Stimulated activated CD4-positive, alpha-beta T cell treated with anti-CD3 and anti-CD28 coated beads, Interleukin-2, amount 100 ng/mL, for 4 hours (primary cell): Measurements from ENCODE around the gene FADS1.

ENCODE experiments used
- DNase-seq: peaks from one replicate; pipeline ENCODE4 v3.0.0-alpha.2; 2020; ENCODE audit warnings: low read depth

The FADS1 gene

GRCh38 chr11:61826930-61827570, 10.2 kb upstream of the FADS1 start:
- no peak for DNase-seq

DNA sequence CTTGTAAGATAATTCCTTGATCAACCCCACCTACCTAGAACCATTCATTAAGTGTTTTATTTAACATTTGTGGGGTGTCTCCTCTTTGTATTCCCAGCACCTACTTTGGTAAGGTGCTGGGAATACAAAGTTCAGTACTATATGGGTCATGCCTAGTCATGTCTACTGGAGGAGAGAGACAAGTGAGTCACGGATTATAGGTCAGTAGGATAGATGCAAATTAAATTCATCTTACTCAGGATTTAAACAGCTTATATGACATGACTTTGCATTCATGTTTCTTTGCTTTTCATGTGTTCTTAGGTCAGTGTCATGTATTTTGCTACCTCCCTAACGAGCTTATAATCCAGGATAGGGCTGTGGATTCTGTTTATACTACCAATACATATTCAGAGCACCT, 3.4 kb upstream of the FADS1 start:
- no peak for DNase-seq

GRCh38 chr11:61817471-61818202, 834 bp upstream of the FADS1 start:
- no peak for DNase-seq

- DNase-seq: peak; percentile 44
Measured at GRCh38 chr11:61815790-61816735, 740 bp downstream of the FADS1 start.

- no peak for DNase-seq
Measured at GRCh38 chr11:61814958-61815789, 1.6 kb downstream of the FADS1 start.

GRCh38 chr11:61814247-61814957, 2.4 kb downstream of the FADS1 start:
- DNase-seq: no peak

- DNase-seq: no peak
Measured at GRCh38 chr11:61812736-61813411, 3.9 kb downstream of the FADS1 start.

DNA sequence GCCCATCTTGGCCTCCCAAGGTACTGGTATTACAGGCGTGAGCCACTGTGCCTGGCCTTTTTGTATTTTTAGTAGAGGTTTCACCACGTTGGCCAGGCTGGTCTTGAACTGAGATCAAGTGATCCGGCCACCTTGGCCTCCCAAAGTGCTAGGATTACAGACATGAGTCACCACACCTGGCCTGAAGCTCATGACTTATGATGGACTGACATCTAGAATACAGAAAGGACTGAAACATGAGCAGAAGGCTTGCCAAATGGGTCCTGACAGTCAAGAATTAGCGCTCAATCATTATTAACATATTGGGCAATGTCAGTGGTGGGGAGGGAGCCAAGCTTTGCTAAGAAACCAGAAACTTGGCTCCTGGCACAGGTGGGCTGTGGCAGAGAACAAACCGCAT, 5.0 kb downstream of the FADS1 start:
- DNase-seq: no peak

DNA sequence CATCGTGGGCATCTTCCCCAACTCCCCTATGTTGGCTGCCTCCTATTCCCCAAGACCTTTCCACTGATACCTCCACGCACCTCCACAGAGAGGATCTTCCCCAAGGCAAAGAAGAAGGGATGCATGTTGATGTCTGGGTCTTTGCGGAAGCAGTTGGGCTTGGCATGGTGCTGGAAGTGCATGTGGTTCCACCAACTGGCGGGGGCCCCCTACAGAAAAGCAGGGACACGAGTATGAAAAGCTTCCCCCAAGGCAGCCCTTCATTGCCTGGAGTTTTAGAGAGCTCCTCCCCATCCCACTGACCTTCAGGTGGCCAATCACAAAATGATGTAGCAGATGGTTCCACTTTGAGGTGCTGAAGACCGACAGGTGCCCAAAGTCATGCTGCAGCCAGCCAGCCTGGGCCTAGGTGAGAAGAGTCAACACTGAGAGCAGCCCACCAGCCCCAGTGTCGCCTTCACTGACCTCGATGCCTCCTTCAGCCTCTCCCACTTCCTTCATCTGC, 6.1 kb downstream of the FADS1 start:
- DNase-seq: no peak

DNA sequence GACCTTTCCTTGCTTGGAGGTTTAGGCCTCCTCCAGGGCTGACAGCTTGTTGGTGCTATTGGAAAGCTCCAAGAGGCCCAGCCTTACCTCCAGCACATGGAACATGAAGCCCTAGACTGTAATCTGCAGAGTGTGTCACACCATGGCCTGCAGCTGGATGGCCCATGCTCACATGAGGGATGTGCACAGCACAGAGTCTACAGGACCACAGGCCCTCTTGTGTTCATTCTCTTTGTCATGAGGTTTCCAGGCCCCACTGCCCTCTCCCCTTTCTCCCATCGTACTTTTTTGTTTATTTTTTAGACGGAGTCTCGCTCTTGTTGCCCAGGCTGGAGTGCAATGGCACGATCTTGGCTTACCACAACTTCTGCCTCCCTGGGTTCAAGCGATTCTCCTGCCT, 10.0 kb downstream of the FADS1 start:
- no peak for DNase-seq

- no peak for DNase-seq
Measured at GRCh38 chr11:61805146-61805545, 11.7 kb downstream of the FADS1 start.

GRCh38 chr11:61803889-61804647, 12.7 kb downstream of the FADS1 start:
- DNase-seq: no peak

DNA sequence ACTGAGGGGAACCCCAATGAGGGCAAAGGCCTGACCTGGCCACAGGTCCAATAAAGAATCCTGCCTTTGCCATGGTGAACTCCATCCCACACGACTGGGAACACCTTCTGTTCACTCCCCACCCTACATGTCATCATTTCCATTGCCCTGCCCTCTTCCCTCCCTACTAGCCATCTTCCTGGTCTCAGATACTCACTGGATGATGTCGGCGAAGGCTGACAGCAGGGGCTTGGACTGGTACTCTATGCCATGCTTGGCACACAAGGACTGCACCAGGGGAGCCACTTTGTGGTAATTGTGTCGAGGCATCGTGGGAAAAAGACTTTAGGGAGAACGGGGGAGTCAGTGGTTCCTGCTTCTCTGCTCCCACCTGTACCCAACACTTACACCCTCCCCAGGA, 14.2 kb downstream of the FADS1 start:
- DNase-seq: no peak

GRCh38 chr11:61800331-61801281, 16.2 kb downstream of the FADS1 start:
- no peak for DNase-seq

GRCh38 chr11:61799665-61800284, 17.0 kb downstream of the FADS1 start:
- DNase-seq: no peak

- DNase-seq: peak; percentile 58
Measured at GRCh38 chr11:61797263-61797944, 19.4 kb downstream of the FADS1 start.

DNA sequence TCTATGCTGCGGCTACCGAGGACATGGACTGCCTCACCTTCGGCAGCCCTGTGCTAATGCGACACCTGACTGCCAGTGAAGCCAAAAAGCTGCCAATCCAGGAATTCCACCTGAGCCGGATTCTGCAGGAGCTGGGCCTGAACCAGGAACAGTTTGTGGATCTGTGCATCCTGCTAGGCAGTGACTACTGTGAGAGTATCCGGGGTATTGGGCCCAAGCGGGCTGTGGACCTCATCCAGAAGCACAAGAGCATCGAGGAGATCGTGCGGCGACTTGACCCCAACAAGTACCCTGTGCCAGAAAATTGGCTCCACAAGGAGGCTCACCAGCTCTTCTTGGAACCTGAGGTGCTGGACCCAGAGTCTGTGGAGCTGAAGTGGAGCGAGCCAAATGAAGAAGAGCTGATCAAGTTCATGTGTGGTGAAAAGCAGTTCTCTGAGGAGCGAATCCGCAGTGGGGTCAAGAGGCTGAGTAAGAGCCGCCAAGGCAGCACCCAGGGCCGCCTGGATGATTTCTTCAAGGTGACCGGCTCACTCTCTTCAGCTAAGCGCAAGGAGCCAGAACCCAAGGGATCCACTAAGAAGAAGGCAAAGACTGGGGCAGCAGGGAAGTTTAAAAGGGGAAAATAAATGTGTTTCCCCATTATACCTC, 20.8 kb downstream of the FADS1 start:
- no peak for DNase-seq
